KOPT-K1 (cell line): ENCODE data around the gene ADCY10.
"Not testable (repeated sequence)": the region's sequence is repeated elsewhere in the genome, so short reads cannot be mapped to it uniquely, and the experiment has no call there.

Experiments used
- H3K27ac ChIP-seq: fragments of 200-600 bp; sonication (generic); 2 replicates; pipeline ENCODE4 v1.5.1; 2016; ENCODE audit warnings: antibody characterized with exemption, mild to moderate bottlenecking, low read depth, low read length; ENCODE audit not compliant: poor library complexity, severe bottlenecking
- H3K36me3 ChIP-seq: fragments of 200-600 bp; sonication (generic); 2 replicates; pipeline ENCODE4 v1.5.1; 2017; ENCODE audit warnings: antibody characterized with exemption, mild to moderate bottlenecking, low read length, moderate library complexity; ENCODE audit not compliant: insufficient read depth
- H3K9me3 ChIP-seq: fragments of 200-600 bp; sonication (generic); 2 replicates; pipeline ENCODE4 v1.5.1; 2017; ENCODE audit warnings: antibody characterized with exemption, low read length, mild to moderate bottlenecking; ENCODE audit not compliant: insufficient read depth, poor library complexity, severe bottlenecking

The ADCY10 gene

DNA sequence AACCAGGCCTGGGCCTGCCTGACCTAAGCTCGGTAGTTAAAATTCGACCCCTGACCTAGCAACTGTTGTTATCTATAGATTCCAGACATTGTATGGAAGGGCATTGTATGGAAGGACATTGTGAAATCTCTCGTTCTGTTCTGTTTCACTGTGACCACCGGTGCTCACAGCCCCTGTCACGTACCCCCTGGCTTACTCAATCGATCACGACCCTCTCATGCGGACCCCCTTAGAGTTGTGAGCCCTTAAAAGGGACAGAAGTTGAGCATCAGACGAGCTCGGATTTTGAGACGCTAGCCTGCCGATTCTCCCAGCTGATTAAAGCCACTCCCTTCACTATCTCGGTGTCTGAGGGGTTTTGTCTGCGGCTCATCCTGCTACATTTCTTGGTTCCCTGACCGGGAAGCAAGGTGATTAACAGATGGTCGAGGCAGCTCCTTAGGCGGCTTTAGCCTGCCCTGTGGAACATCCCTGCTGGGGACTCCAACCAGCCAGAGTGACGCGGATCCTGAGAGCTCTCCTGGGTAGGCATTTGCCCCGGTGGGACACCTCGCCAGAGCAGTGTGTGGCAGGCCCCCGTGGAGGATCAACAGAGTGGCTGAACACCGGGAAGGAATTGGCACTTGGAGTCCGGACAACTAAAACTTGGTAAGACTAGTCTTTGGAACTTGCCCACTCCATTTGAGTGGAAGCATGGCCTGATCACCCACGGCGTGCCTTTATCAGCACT, 50.6 kb downstream of the ADCY10 start:
- H3K9me3 ChIP-seq, H3K27ac ChIP-seq, H3K36me3 ChIP-seq: not testable (repeated sequence)

GRCh38 chr1:167862432-167863076, 51.4 kb downstream of the ADCY10 start:
- Histone ChIP-seq H3K27ac (no peak overlapping the region), H3K36me3 (no peaks in the 10 kb centered on the region), H3K9me3 (no peaks in the 10 kb centered on the region)

DNA sequence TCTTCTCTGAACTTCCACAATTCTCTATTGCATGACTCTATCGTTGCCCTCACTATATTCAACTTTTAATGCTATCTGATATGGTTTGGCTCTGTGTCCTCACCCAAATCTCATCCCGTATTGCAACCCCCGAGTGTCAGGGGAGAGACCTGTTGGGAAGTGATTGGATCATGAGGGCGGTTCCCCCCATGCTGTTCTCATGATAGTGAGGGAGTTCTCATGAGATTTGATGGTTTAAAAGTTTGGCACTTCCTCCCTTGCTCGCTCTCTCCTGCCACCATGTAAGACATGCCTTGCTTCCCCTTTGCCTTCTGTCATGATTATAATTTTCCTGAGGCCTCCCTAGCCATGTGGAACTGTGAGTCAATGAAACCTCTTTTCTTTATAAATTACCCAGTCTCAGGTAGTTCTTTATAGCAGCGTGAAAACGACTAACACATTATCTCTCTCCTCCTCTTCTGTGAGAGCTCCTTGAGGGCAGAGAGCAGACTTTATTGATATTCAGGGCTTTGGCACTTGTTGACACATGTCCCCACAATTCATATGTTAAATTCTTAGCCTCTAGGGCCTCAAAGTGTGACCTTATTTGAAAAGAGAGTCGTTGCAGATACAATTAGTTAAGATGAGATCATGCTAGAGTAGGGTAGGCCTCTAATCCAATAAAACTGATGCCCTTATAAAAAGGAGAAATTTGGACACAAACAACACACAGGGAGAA, 52.1 kb downstream of the ADCY10 start:
- Histone ChIP-seq H3K36me3 (no peaks in the 10 kb centered on the region), H3K9me3 (no peaks in the 10 kb centered on the region), H3K27ac (no peak overlapping the region)

GRCh38 chr1:167860231-167860923, 53.6 kb downstream of the ADCY10 start:
- no peaks in the 10 kb centered on the region for H3K36me3 ChIP-seq
- H3K27ac ChIP-seq, result no peak overlapping the region
- H3K9me3 ChIP-seq, result no peaks in the 10 kb centered on the region

- H3K9me3 ChIP-seq, result no peaks in the 10 kb centered on the region
- H3K36me3 ChIP-seq, result no peaks in the 10 kb centered on the region
- no peak overlapping the region for H3K27ac ChIP-seq
Observed at GRCh38 chr1:167856711-167857418, 57.1 kb downstream of the ADCY10 start.

DNA sequence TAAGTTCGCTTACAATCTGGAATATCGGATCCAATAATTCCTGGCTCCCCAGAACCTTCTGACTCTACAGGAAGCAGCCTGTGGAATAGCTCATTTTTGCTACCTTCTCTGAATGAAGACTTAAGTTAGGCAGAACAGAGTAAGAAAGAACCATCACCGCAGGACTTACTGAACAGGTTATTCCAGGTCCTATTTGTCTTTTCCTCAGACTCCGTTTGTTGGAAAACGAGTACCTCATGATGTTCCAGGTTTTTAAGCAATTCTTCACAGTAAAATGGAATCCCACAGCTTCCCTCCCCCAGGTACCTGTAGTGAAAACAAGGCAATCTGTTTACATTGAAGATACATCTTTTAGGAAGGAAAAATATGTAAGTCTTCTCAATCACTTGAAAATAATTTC, 59.8 kb downstream of the ADCY10 start:
- Histone ChIP-seq H3K36me3 (no peaks in the 10 kb centered on the region), H3K27ac (no peak overlapping the region), H3K9me3 (no peaks in the 10 kb centered on the region)

DNA sequence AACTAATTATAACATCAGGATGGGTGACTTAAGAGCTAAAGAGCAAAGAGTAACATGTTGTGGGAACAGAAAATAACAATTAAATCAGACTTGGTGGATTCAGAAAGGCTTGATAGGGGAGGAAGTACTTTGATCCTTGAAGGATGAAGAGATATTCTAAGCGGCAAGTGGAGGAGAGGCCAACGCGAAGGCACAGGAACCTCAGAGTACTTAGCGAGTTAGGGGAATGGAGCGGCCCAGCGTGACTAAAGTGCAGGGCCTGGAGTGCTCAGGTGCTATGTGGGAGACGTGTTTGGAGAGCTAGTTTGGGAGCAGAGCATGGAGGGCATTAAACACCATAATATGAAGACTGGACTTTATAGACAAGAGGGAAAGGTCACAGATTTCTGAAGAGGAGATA, 64.3 kb downstream of the ADCY10 start:
- no peak overlapping the region for H3K27ac ChIP-seq
- no peaks in the 10 kb centered on the region for H3K9me3 ChIP-seq
- H3K36me3 ChIP-seq, result no peaks in the 10 kb centered on the region

- H3K27ac ChIP-seq, result no peak overlapping the region
- no peaks in the 10 kb centered on the region for H3K36me3 ChIP-seq
- H3K9me3 ChIP-seq, result no peaks in the 10 kb centered on the region
Observed at GRCh38 chr1:167842872-167843271, 71.1 kb downstream of the ADCY10 start.

- H3K36me3 ChIP-seq, result no peaks in the 10 kb centered on the region
- no peak overlapping the region for H3K27ac ChIP-seq
- H3K9me3 ChIP-seq, result no peaks in the 10 kb centered on the region
Observed at GRCh38 chr1:167841530-167841929, 72.4 kb downstream of the ADCY10 start.

DNA sequence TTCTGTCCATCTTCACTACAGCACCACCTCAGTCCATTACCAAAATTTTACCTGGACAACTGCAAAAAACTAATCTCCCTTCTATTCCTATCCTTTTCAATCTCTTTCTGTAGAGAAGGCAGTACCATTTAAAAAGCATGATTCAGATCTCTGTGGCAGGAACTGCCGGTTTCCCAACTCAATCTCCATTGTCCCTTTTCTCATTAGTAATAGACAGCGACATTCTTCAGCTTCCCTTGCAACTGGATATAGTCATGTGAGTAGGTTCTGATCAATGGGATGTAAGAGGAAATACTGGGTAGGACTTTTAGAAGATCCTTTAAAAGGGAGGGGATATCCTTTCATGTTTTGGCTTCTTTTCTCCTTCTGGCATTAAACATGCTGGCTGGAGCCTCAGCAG, 74.9 kb downstream of the ADCY10 start:
- no peak overlapping the region for H3K27ac ChIP-seq
- no peaks in the 10 kb centered on the region for H3K9me3 ChIP-seq
- H3K36me3 ChIP-seq, result no peaks in the 10 kb centered on the region

GRCh38 chr1:167837326-167837725, 76.6 kb downstream of the ADCY10 start:
- no peak overlapping the region for H3K27ac ChIP-seq
- no peaks in the 10 kb centered on the region for H3K36me3 ChIP-seq
- no peaks in the 10 kb centered on the region for H3K9me3 ChIP-seq

DNA sequence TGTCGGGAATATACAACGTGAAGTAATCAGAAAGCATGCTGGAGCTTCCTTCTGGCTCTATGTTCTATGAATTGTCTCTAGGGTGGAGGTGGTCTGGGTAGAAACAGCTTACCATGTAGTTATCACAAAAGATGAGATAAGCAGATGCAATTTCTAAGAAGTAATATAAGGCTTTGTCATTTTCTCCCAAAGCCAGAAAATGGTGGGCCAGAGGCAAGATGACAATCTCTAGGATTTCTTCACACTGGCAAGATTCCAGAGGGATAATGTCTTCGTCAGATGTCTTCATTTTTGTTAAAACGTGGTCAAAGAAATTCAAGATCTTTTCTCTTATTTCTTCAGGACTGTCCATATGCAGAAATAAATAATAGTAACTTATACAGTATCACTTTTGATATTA, 77.7 kb downstream of the ADCY10 start:
- H3K27ac ChIP-seq, result no peak overlapping the region
- no peaks in the 10 kb centered on the region for H3K9me3 ChIP-seq
- no peaks in the 10 kb centered on the region for H3K36me3 ChIP-seq

DNA sequence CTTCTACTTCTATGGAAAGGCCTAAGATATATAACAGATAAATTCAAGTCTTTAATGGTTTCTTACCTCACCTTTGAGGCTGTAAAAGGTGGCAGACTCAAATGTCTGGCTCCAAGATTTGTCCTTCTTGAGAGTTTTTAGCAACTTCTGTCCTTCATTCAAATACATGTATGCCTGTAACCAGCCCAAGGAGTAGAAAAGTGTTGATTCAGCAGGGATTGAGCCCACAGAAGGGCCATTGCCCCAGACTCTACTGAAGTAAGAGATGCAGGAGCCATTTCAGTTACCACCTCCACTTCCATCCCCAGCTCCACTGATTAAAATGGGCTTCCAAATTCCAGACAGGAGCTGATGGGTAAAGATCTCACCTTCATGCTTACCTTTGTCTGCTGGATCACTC, 80.0 kb downstream of the ADCY10 start:
- Histone ChIP-seq H3K27ac (no peak overlapping the region), H3K9me3 (no peaks in the 10 kb centered on the region), H3K36me3 (no peaks in the 10 kb centered on the region)

- Histone ChIP-seq H3K27ac (no peak overlapping the region), H3K9me3 (no peaks in the 10 kb centered on the region)
Observed at GRCh38 chr1:167832693-167833092, 81.2 kb downstream of the ADCY10 start.

DNA sequence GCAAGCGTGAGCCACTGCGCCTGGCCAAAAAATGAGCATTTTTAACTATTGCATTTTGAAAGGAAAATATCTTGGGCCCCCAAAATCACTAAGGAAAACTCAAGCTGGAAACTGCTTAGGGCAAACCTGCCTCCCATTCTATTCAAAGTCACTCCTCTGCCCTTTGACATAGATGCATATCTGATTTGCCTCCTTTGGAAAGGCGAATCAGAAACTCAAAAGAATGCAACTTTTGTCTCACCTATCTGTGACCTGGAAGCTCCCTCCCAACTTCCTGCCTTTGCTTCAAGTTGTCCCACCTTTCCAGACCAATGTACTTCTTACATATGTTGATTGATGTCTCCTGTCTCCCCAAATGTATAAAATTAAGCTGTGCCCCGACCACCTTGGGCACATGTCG, 83.3 kb downstream of the ADCY10 start:
- not testable (repeated sequence) for H3K27ac ChIP-seq, H3K9me3 ChIP-seq, H3K36me3 ChIP-seq

More at GRCh38 chr1:167832693-167833092, 81.2 kb downstream of the ADCY10 start:
- H3K36me3 ChIP-seq, result no peaks in the 10 kb centered on the region
